Stimulated activated CD4-positive, alpha-beta T cell treated with anti-CD3 and anti-CD28 coated beads, TNF-alpha, amount 100 ng/mL, for 24 hours (primary cell): Measurements from ENCODE around the gene RXRG.
"Not testable (repeated sequence)": the region's sequence is repeated elsewhere in the genome, so short reads cannot be mapped to it uniquely, and the experiment has no call there.

Source experiments
- DNase-seq, 3 experiments: peaks; one replicate each; pipeline ENCODE4 v3.0.0-alpha.2; 2020; ENCODE audit warnings: low read depth in 3 of 3

Gene RXRG

DNA sequence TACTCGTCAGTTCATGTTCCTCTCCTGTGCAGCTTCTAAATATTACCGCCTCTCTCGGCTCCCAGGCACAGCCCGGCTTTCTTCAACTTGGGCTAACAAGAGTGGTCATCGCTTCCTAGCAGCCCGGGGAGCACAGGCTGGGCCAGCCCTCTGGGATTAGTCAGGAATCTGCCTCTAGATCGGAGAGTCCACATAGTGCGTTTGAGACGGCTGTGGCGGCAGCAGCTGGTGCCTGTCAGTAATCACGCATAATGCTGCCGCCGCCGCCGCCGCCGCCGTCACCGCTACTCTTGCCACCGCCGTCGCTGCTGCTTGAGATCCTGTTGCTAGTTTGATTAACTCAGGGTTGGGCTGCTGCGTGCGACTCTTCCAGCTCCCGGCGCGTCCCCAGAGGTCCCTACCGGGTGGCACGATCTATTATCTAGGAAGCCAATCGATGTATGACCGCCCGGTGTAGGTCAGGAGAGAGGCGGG, at the start of gene RXRG:
RXRG (minus strand) TSS at position 230 of the 474 bp plus-strand sequence. CDS start 233 bp downstream, outside the sequence.
- peak in 1 of 3 experiments; percentile 18 for DNase-seq

DNA sequence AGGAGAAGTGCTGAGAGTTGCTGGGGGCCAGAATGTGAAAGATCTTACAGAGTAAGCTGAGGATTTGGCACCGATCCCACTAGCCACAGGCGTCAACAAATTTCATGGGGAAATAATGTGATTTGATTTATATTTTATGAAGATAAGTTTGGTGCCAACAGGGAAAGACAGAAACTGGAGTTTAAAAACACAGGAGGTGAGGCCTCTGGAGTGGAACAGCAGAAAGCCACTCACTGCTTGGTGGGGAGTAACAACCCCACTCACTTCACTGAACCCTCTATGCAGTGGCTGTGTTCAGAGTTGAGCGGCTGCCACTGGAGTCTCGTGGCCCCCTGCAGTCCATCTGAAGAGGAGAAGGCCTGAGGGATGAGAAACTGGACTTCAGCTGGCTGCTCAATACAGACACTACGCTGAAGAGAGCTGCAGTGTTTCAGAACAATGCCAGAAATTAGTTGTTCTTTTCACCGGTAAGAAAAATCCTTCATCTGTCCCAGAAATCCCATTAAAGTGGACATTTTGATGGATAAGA, 48.0 kb upstream of the RXRG start:
- DNase-seq = no peak

DNA sequence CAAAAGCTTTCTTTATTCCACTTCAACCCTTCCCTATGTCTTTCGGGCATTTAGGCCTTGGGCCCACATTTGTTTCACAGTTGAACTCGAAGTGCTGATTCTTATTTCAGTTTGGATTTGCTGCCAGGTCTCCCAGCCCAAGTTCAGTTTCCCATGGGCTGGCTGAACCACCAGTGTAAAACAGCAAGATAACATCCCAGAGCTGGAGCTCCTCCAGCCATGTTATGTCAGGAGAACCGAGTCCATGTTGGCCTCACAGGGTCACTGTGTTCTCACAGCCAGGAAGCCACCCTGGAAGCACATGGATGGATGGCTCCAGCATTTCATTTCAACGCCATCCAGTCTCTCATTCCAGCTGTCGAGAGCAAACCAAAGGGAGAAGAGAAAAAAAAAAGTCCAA, 45.2 kb upstream of the RXRG start:
- no peak for DNase-seq

DNA sequence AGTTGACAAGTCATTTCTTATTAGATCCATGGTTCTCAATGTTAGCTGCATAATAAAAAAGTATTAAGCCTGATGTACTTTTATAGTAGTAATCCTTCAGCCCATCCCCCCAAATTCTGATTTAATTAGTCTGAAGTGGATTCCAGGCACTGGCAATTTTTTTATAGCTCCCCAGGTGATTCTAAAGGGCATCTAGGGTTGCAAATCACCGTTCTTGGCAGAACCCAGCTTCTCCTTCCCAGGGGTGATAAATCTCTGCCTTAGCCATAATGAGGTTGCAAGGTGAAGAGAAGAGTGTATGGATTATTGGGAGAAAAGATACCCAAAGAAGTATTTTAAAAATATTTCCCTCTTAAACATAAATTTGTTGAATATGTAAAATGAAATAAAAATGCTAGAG, 43.0 kb upstream of the RXRG start:
- DNase-seq = no peak

DNA sequence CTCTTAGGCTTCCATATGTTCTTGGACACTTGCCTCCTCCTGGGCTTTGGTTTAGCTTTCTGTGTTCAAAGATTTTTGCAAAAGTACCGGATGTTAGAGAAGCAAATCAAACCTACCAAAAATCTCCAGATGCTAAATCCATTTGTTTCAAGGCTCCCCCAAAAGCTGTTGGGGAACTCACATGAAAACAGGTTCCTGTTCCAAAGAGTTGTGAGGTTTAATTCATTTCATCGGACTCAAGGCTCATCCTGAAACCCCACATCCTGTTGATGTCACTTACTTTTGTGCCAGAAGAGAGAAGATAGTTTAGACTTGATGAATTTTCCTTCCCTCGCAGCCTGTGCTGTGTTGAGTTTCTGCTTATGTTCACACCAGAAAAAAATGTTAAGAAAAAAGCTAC, 41.7 kb upstream of the RXRG start:
- DNase-seq = no peak

DNA sequence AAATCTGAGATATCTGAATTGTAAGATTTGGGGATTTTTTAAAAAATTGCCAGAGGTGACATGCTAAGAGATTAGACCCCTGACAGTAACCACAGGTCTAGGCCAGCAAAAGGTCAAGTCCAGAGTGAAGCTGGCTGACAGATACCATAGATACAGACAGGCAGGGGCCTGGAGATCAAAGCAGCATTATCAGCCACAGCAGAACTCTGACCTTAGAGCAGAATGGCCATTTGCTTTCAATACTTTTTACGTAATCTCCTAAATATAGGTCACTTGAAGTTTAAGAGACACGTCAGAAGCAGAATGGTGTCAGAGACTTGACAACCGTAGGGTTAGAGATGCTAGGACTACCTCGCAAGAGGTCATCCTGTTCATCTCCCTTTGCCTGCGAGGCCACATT, 40.8 kb upstream of the RXRG start:
- no peak for DNase-seq

- DNase-seq = no peak
Observed at GRCh38 chr1:165484532-165484931, 39.6 kb upstream of the RXRG start.

GRCh38 chr1:165483412-165483811, 38.5 kb upstream of the RXRG start:
- no peak for DNase-seq

- peak in 2 of 3 experiments; percentile 1 to 14 for DNase-seq
Observed at GRCh38 chr1:165481820-165482532, 37.0 kb upstream of the RXRG start.

DNA sequence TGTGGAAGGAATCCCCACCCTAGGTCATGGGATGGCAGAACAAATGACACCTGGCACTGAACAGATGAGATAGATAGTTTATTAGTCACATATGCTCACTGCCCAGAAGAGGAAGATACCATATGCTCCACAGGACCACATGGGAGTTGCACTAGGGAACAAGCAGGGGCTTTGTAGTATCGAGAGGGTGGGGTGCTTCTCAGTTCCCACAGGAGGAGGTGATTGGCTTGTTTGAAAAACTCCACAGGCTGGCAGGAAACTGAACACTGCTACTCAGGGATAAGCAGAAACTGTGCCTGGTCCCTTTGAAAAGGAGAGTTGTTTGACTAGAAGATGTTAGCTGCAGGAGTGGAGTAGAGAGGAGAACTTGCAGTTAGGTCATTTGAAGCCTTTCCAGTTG, 31.9 kb upstream of the RXRG start:
- no peak for DNase-seq

GRCh38 chr1:165474196-165474595, 29.3 kb upstream of the RXRG start:
- DNase-seq = no peak

DNA sequence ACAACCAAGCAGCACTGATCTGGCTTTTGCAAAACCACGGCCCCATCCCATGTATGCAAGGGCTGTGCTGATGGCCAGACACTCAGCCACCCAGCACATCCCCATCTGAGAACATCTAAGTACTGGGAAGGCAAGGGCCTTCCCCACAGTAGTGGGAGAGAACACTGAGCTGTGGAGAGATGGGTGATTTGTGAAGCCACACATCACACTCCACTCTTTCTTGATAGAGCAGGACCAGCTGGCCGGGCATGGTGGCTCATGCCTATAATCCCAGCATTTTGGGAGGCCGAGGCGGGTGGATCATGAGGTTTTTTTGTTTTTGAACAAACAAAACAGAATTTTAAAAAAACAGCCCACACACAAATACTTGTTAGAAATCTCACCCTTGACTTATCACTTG, 28.2 kb upstream of the RXRG start:
- no peak for DNase-seq

DNA sequence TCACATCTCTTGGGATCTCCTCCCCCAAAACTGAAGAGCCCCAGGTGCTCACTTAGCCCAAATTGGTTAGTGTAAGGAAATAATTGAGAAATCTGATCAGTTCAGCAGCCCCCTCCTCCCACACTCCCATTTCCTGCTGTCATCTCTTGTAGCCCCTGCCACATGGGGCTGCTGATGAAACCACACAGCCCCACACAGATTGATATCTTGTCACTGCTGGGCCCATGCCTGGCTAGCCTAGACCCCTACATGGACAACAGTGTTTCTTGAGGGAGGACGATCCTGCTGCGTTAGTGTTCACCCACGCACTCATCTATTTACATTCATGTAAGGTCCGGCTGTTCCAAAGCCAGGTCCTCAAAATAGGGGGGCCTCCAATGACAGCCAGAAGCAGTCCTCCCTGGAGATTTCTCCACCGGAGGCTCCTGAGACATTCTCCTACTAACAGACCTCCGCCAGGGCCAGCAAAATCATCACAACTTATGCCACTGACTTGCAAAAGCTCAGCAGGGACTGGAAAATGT, 23.9 kb upstream of the RXRG start:
- no peak for DNase-seq

DNA sequence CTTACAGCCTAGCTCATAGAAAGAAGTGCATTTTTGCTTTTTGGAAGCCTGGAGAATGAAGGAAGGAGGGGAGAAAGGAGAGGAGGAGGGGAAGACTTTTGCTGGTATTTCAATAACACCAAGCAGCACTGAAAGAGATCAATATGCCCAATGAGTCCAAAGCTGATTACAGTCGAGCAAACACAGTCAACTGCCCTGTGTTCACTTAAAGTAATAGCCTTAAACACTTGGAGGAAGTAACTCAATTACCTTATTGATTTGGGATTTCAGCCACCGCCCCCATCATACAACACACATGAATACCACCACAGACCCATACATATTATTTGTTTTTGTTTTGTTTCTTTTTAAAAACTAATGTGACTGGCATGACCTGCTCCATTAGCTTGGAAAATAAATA, 23.3 kb upstream of the RXRG start:
- DNase-seq = no peak

- DNase-seq = no peak
Observed at GRCh38 chr1:165467706-165468105, 22.8 kb upstream of the RXRG start.

DNA sequence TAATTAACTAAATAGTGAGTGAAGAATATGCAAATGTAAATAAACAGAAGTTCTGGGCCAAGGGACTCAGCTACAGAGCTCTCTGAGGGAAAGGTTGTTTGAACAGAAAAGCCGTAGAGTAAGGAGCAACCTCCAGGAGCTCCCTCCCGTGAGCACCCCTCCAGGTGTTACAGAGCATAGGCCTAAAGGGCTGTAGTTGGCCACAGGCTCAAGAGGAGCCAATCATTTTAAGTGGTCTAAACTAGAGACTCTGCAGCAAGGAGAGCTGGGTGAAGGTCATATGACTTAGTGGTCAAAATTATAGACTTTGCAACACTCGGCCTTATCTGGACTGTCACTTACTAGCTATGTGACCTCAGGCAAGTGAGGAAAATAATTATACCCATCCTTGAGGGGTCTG, 19.1 kb upstream of the RXRG start:
- no peak for DNase-seq

DNA sequence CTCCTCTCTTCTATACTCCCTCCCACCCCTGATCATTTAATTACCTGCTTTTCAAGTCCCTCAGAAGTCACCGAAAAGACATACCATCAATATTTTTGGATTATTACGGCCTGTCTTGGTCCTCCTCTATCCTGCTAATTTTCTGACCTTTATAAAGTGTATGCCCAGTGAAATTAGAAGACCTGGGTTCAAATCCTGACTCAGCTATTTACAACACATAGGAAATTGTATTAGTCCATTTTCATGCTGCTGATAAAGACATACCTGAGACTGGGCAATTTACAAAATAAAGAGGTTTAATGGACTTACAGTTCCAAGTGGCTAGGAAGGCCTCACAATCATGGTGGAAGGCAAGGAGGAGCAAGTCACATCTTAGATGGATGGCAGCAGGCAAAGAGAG, 14.8 kb upstream of the RXRG start:
- not testable (repeated sequence) for DNase-seq

DNA sequence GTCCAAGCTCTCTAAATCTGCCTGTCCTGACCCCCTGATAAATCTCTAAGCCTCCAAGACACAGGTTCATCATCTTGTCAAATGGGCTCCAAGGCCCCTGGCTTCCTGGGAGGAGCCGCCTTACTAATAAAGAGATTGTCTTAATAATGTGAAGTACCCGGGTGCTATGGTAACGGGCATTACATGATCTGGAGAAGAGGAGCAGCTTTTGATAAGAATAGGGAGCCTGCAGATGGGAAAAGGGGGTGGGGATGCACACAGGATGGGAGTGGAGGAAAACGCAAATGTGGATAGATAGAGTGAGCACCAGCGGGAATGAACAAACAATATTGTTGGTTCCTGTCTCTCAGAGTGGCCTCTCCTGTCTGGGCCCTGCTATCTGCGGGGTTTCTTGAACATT, 11.9 kb upstream of the RXRG start:
- DNase-seq = no peak

DNA sequence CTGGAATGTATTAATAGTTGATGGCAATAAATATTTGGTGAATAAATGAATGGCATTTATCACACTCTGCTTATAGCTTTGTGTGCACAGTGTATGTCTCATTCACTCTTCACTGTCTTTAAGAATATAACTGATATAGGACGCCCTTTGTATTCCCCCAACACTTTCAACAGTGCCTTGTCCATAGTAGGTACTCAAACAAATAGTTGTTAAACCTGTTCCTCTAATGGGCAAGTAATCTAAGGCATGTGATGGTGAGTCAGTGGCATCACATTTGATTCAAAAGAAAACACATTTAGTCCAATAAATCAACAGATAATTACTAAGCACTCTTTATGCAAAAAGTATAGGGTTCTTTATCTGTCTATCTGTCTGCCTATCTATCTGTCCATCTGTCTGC, 11.2 kb upstream of the RXRG start:
- no peak for DNase-seq

DNA sequence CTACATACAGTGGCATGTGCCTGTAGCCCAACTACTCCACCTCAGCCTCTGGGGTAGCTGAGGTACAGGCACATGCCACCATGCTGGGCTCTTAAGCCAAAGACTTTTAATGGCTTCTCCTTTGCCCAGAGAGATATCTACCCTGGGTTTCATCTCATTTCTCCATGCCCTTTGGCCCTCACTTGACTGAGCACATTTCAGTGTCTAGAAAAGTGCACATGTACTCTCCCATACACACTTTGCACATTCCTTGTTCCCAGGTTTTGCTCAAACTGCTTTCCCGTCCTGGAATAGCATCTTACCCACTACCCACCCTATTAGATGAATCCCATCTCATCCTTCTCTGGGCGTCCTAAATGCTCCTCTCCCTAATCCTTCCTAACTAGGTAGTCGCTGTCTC, 10.2 kb upstream of the RXRG start:
- no peak for DNase-seq

GRCh38 chr1:165454091-165454610, 9.2 kb upstream of the RXRG start:
- no peak for DNase-seq

- no peak for DNase-seq
Observed at GRCh38 chr1:165452336-165453130, 7.6 kb upstream of the RXRG start.
